ENCODE measurements around the gene HOXA9. TPM values are rescaled to one million over a fixed set of nuclear protein-coding genes. Genes with fewer than 3 reads are reported as not detected.

Gene HOXA9
- total RNA-seq, 1 donor: 20.3 TPM

GRCh38 chr7:27134392-27134791, 30.9 kb downstream of the HOXA9 start:
- no peak for TF ChIP-seq CTCF (IDR thresholded peaks at IDR 0.05; ENCODE audit: insufficient read depth, low read depth, low read length)
- peak; percentile 91 for DNase-seq (ENCODE audit: low read depth)
- H3K4me3 ChIP-seq (ENCODE audit: low read depth, low read length): no peak overlapping the region

DNA sequence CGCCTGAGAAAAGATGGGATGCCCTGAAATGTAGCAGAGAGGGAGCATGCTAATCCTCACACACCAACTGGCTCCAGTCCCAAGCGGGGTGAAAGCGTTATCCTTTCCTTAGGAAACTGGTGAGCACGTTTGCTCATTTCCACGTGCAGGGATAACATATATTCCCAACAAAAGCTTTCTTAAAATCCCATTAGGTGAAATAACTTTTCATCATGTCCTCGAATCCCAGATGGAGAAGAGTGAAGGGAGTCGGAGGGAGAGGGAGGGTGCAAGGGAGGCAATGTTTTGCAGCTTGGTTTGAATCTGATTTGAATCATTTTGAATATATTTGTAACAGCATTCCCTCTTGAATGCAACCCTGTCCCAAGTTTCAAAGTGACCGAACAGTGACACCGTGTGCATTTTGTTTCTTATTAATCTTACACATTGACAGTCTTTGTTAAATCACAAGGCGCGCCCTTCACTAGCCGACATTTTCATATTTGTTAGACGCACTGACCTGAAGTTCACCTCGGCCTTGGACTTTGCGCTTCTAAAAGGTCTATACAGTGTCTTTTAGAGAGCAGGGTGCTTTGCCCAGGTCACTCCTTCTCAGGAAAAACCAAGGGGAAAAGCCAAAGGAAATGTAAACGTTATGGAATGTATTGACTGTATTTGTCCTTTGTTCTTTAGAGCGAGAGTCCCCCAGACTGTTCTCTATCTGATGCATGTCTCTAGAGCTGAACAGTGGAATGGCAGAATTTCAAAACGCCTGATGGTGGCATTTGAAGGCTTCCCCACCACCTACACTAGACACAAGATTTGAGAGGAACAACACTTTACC, 31.7 kb downstream of the HOXA9 start:
- DNase-seq (ENCODE audit: low read depth): no peak
- no peak overlapping the region for H3K4me3 ChIP-seq (ENCODE audit: low read depth, low read length)
- no peak for TF ChIP-seq CTCF (IDR thresholded peaks at IDR 0.05; ENCODE audit: insufficient read depth, low read depth, low read length)

DNA sequence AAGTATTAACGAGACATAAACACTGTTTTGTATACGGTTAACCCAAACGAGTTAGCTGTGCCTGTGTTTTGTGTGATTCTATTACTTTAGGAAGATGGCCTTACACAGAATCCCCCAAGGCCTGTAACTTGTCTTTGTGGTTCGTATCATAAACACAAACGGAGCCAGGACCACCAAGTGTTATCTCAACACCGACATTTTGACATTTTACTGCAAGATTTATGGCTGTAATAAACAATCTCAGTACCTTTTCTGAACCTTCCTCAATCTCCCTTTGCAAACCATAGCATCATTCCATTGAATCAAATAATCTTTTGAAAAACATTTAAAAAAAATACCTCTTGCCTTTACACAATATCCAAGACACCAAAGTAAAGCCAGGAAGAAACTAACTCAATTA, 32.4 kb downstream of the HOXA9 start:
- DNase-seq (ENCODE audit: low read depth): no peak
- TF ChIP-seq CTCF (IDR thresholded peaks at IDR 0.05; ENCODE audit: insufficient read depth, low read depth, low read length): no peak

DNA sequence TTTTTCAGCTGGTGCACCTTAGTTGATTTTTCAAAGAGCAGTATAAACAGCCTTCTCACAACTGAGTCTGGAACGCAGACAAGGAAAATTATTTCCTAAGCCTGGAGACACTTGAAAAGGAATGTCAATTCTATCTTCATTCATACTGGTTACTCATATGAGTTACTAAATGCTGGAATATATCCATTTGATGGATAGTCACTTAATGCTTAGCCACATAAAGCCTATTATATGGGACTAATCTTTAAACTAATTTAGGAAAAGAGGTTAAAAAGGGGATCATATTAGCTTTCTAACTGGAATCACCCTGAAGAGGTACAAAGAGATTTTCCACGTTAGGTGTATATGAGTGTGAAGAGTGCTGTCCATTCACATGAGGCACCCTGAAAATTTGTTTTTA, 33.1 kb downstream of the HOXA9 start:
- DNase-seq (ENCODE audit: low read depth): no peak
- no peak for TF ChIP-seq CTCF (IDR thresholded peaks at IDR 0.05; ENCODE audit: insufficient read depth, low read depth, low read length)
- no peak overlapping the region for H3K4me3 ChIP-seq (ENCODE audit: low read depth, low read length)

More for the DNA sequence above, 32.4 kb downstream of the HOXA9 start:
- H3K4me3 ChIP-seq (ENCODE audit: low read depth, low read length): no peak overlapping the region

GRCh38 chr7:27131390-27131819, 33.9 kb downstream of the HOXA9 start:
- peak overlapping the region; percentile 63 for H3K4me3 ChIP-seq (ENCODE audit: low read depth, low read length)
- no peak for TF ChIP-seq CTCF (IDR thresholded peaks at IDR 0.05; ENCODE audit: insufficient read depth, low read depth, low read length)
- no peak for DNase-seq (ENCODE audit: low read depth)

DNA sequence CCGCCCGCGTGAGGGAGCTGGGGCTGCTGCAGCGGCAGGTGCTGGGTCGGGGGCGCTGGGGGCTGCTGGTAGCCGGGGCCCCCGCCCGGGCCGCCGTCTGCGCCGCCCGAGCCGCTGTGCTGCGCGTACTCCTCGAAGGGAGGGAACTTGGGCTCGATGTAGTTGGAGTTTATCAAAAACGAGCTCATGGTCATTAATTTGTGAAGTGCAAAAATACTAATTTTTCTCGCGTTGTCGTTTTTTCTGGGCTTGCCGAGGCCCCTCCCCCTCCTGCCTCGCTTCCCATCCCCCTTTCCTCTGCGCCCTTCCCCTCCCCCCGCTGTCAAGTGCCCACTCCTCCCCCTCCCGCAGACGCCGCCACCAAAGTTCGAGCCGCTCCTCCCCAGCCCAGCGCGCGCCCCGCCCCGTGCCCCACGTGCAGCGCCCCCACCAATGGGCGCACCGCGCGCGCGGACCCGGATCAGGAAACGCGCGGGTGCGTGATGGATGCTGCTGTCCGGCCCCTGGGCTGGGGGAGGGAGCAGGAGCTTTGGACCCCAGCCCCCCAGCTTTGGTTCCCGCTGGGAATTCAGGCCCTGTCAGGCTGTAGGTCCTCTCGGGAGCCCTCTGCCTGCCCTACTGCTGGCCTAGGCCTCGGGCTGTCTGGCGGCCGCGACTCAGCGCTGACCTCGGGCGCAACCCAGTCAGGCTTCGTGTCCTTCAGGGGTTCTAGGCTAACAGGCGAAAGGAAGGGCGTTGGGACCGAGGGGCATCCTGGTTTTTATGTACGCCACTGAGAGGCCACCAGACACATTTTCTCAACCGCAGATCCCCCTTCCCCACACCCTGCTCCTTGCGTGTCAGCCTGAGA, 34.6 kb downstream of the HOXA9 start, which contains the start of gene HOXA4:
TSS of gene HOXA4 (minus strand) at position 218 of the 850 bp plus-strand sequence. CDS start at position 194, 24 bp downstream.
- H3K4me3 ChIP-seq (ENCODE audit: low read depth, low read length): peak within 1 kb of the TSS; percentile 63
- TF ChIP-seq CTCF (IDR thresholded peaks at IDR 0.05; ENCODE audit: insufficient read depth, low read depth, low read length): no peak
- peak; percentile 74 for DNase-seq (ENCODE audit: low read depth)
